ENCODE data around the gene SERPINB5.

SERPINB5 gene

DNA sequence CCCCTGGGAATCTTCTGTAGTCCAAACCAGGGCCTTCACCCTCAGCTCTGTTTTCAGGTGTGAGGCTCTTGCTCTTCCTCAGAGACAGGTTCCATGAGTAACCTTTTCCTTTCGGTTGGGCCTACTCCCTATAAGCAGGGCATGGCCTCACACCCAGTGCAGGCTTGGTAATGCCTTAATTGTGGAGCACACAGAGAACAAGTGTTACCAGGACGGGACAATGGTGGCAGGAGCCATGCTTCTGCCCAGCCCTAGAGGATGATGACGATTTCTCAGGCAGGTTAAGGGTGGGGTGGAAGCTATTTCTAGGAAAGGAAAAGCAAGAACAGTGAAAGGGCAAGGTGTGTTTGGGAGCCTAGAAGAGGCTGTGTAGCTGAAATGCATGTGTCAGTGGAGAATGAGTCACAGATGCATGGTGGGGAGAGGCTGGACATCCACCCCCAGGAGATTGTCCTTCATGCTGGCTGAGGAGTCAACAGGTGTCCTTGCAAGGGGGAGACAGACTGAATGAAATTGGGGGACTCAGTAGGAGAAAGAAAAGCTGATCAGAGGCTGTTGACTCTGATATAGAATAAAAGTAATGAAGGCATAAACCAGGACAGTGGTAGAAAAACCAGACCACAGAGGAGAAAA, 43.4 kb downstream of the SERPINB5 start:
- no peak overlapping the region for H3K27ac ChIP-seq
- no peak for DNase-seq (ENCODE audit: low read depth, low spot score)

DNA sequence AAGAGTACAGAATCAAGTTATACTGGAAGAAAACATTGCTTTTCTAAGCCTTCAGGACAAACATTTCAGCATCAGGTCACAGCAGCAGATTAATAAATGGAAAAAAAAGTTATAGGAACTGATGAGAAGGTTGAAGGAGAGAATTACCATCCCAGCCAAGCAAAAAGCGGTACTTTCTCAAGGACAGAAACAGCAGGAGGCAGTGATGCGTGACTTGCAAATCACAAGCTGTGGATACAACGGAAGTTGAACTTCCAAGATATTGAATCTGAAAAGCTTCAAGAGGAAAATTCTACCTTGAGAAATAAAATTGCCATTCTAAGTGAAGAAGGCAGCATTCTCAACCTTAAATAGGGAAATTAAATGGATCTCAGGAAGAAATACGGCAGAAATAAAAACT, 46.9 kb downstream of the SERPINB5 start:
- DNase-seq (ENCODE audit: low read depth, low spot score), result no peak
- H3K27ac ChIP-seq, result no peak overlapping the region

DNA sequence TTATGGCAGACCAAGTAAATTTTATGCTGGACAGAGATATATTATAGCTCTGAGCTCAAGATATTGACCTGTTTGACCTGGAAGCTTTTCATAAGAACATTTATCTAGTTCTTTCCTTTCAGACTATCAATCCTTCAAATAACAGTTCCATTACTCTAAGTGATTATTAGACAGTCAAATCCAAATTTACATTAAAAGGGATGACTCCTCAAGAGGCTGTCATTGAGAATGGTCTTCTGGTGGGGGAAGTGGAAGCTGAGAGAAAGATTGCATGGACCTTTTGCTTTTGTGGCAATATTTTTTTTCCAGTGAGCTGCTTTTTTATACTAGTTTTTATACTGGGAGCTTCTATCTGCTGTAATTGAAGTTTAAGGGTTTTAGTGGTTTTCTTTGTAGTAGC, 50.5 kb downstream of the SERPINB5 start:
- DNase-seq (ENCODE audit: low read depth, low spot score), result no peak
- H3K27ac ChIP-seq, result no peak overlapping the region

GRCh38 chr18:63528863-63529492, 52.2 kb downstream of the SERPINB5 start:
- no peak overlapping the region for H3K27ac ChIP-seq
- DNase-seq (ENCODE audit: low read depth, low spot score), result no peak

GRCh38 chr18:63532471-63532870, 55.7 kb downstream of the SERPINB5 start:
- DNase-seq (ENCODE audit: low read depth, low spot score), result no peak
- no peak overlapping the region for H3K27ac ChIP-seq

DNA sequence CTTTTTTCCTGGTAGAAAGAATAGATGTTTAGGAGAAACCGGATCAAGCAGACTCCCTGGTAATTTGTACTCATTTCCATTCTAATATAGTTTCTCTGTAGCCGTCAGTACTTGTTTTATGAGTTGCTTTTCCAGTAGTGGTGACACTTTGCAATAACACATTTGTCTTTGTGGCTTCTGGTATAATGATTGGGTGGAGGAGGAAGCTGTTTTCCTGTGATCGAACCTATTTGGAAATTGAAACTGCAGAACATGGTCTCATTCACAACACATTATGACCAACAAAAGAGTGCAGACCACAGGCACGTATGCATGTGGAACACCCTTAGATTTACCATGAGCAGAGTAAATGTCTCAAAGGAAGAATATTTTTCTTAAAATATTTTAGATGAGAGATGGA, 57.9 kb downstream of the SERPINB5 start:
- DNase-seq (ENCODE audit: low read depth, low spot score), result peak; percentile 68

DNA sequence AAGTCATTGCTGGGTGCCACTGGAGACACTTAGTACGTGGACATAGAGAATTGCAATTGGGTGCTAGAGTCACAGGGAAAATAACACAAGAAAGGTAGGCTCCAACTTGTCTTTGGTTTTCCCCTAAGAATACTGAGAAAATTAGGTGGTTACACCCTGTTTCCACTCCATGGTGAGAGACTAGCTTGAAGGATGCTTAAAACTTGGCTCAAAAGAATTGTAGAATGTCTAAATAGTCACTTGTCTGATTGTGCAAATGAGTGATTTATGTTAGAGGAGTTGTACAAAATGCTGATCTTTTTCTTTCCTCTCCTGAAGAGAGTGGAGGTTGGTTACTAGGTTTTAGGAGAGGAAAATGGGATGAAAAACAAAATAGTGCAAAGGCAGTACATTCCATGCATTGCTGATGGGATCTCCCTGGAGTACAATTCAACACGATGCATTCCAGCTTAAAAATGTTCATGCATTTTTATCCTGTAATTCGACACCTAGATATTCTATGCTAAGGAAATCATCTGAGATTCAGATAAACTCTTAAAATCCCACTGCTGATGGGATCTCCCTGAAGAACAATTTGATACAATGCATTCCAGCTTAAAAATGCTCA, 63.2 kb downstream of the SERPINB5 start:
- H3K27ac ChIP-seq, result no peak overlapping the region
- no peak for DNase-seq (ENCODE audit: low read depth, low spot score)

More for the DNA sequence above, 57.9 kb downstream of the SERPINB5 start:
- H3K27ac ChIP-seq, result peak overlapping the region; percentile 28

GRCh38 chr18:63542069-63542468, 65.3 kb downstream of the SERPINB5 start, which contains the start of gene SERPINB12:
SERPINB12 (plus strand) TSS chr18:63542369; CDS start chr18:63556160, 13,791 bp downstream.
- DNase-seq (ENCODE audit: low read depth, low spot score), result no peak
- no peak within 1 kb of the TSS for H3K27ac ChIP-seq

DNA sequence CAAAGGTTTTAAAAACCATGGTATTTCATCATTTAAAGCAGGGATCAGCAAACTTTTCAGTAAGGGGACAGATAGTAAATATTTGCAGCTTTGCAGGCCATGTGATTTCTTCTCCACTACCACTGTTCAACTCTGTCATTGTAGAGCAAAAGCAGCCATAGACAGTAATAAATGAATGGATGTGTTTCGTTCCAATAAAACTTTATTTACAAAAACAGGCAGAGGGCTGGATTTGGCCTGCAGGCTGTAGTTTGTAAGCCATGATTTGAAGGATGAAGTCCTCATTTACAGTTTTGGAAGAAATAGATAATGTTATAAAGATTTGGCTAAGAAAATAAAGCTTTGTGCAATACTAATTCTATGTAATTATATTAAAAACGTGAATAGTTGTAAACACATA, 67.3 kb downstream of the SERPINB5 start:
- no peak overlapping the region for H3K27ac ChIP-seq
- DNase-seq (ENCODE audit: low read depth, low spot score), result no peak

DNA sequence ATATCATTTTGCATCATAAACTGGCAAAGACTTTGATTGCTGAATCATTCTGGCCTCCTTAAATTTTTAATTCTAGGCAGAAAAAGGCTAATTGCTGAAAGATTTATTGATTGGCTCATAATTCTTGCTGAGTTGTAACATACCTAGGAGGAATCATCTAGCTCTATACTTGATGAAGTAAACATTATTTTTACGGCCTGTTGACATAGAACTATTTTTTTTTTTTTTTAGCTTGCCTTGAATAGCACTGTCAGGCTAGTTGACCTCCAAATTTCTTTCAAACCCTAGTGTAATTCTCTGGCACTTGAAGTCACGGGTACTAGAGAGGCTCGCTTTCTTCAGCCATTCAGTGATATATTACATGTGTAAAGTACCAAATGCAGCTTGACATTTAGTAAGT, 68.2 kb downstream of the SERPINB5 start:
- no peak for DNase-seq (ENCODE audit: low read depth, low spot score)
- no peak overlapping the region for H3K27ac ChIP-seq

DNA sequence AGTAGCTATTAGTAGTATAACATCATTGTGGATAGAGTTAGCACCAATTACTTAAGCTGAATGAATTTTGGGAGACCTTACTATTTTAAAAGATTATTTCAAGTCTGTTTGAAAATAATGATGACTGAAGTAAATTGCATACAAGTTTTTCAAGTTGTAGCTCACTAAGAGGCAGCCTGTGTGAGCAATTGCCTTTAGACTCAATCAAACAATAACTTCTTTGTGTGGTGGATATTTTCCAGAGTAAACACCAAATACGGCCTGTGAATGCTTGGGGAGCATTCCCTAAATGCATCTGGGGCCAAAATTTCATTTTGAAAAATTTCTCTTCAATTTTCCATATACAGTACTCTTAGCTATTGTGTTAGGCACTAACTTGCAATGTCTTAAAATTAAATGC, 73.3 kb downstream of the SERPINB5 start:
- DNase-seq (ENCODE audit: low read depth, low spot score), result no peak
- peak overlapping the region; percentile 35 for H3K27ac ChIP-seq

- H3K27ac ChIP-seq, result peak overlapping the region; percentile 91
- DNase-seq (ENCODE audit: low read depth, low spot score), result no peak
Observed at GRCh38 chr18:63551769-63552168, 75.0 kb downstream of the SERPINB5 start.

- peak overlapping the region; percentile 91 for H3K27ac ChIP-seq
- DNase-seq (ENCODE audit: low read depth, low spot score), result no peak
Observed at GRCh38 chr18:63552581-63552980, 75.8 kb downstream of the SERPINB5 start.

GRCh38 chr18:63553081-63553480, 76.3 kb downstream of the SERPINB5 start:
- DNase-seq (ENCODE audit: low read depth, low spot score), result peak; percentile 96
- H3K27ac ChIP-seq, result peak overlapping the region; percentile 91
